Stimulated activated CD4-positive, alpha-beta T cell treated with anti-CD3 and anti-CD28 coated beads, TNF-alpha, amount 100 ng/mL, for 1 hour (primary cell): ENCODE data around the gene KLHL29.

ENCODE experiments used
- DNase-seq, 3 donors: peaks; one replicate each; pipeline ENCODE4 v3.0.0-alpha.2; 2020; ENCODE audit warnings: low read depth in 3 of 3, low spot score in 1 of 3

The KLHL29 gene

GRCh38 chr2:23566241-23567142, 181.5 kb downstream of the KLHL29 start:
- peak in 1 of 3 donors; percentile 3 for DNase-seq

DNA sequence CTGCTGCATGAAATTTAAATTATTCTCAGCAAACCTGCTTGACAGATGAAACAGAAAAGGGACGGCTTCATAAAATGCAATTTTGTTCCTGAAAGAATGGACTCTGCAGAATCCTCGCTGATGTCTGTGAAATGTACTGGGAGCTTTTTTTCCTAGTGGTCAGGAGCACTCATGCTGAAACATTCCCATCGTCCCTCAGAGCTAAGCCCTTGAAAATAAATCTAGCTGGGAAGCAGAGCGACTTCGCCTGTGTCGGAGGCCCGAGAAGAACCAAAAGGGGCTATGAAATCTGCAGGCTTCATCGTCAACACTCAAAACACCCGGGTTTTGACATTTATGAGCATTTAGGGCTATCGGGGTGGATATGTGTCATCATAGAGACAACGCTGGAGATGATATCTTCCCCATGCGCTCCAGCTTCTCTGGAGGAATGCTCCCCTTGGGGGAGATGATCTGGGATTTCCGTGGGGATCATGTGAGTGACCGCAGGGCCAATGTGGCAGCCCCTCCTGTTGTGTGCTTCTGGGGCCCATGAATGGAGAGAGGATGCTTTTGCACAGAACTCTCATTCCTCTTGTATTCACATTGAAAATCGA, 182.3 kb downstream of the KLHL29 start:
- DNase-seq, result no peak

DNA sequence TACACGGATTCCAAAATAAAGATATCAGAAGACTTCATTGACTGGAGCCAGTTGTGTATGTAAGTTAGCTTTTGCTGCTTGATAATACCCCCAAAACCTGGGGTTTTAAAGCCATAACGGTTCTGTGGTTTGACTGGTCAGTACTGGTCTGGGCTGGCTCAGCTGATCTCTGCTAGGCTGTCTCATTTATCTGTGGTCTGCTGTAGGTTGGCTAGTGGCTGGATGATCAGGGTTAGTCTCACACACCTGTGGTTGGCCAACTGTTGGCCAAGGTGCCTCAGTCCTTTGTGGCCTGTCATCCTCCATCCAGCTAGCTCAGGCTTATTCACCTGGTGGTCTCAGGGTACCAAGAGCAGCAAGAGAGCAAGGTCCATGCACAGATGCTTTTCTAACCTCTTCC, 183.2 kb downstream of the KLHL29 start:
- no peak for DNase-seq

DNA sequence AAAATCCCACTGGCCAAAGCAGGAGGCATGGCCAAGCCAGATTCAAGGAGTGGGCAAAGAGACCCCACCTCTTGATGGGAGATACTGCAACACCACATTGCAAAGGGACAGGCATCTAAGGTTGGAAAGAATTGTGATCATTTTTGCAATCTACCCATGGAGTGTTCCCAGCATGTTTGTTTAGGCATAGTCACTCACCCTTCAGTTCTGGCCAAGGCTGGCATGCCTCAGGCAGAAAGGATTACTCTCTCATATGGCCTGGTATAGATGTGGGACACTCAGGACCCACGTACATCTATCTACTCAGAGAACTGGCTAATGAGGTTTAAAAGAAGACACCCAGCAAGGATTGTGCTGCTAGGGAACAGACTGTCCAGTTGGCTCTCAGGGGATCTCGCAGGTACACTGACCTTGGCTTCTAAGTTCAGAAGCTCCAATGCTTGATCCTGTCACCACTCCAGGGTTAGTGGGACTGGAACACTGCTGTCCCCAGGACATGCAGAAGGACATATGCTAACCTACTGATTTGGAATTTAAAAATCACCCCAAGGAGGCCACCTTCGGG, 183.7 kb downstream of the KLHL29 start:
- DNase-seq, result no peak

DNA sequence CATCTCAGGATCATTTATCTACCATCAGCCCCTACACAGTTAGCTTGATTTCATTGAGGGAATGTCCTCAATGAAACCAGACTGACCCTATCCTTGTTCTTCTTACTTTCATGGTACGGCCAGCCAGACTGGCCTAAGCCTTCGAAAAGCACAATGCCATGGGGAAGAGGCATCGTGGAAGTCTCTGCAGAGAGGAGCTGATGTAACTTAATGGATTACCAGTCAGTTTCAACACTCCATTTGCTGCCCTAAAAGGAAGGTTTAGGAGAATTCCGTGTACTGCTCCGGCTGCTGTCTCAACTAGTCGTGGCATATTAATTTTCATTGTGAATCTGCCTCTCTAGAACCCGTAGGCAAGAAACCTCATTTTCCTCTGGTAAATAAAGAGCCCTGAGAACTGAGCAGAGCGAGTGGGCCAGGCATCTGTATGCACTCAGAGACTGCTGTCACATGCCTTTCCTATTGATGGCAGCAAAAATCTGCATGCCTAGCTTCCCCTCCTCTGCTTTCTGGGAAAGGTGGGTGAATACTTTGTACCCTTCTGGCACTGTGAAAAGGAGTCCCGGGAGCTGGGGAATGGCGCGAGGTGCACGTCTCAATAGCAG, 184.9 kb downstream of the KLHL29 start:
- DNase-seq, result no peak

- no peak for DNase-seq
Measured at GRCh38 chr2:23571085-23571484, 186.1 kb downstream of the KLHL29 start.

DNA sequence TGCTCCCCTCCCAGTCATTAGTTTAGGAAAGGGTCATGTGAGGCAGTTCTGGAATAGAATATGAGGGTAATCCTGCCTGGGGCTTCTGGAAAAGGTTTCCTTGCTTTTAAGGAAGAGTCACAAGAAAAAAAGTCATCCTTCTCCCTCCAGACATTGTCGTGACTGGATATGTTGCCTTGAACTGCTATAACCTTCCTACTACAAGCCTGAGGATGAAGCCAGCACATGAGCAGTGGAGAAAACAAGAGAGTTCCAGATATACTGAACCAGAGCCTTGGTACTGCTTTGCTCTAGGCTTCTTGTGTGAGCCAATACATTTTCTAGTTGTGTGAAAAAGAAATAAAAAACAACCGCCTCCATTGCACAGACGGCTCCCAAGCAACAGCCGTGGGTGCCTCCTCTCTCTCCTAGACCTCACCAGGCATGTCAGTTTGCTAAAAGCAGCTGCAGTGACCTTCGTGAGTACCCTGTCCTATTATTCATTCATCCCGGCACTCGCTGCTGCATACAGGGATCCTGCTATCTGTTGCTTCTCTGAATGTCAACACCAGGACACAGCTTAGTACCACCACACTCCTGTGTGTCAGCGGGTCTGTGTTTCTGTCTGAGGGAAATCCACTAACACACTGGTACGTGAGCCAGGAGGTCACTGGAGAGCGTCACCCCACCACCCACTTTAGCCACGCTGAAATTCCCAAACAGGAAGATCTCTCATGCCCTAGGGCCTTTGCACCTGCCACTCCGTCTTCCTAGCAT, 186.7 kb downstream of the KLHL29 start:
- no peak for DNase-seq

GRCh38 chr2:23574919-23575654, 190.1 kb downstream of the KLHL29 start:
- DNase-seq, result no peak

GRCh38 chr2:23578964-23579671, 194.1 kb downstream of the KLHL29 start:
- DNase-seq, result no peak

DNA sequence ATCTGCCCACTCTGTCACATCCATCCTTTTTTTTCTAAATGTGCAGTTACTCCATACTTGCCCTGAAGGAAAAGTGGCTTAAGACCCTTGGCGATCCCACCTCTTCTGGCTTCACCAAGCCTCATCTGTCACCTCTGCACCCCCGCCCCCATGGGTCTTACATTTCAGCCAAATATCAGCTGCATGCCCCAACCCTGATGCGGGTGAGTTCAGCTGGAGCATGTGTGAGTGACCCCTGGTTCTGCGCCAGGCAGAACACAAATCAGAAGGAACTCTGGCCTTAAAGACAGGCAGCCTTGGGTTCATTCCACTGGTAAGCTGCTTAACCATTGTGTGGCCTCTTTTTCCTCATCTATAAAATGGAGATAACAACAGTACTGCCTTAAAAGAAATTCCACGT, 194.7 kb downstream of the KLHL29 start:
- DNase-seq, result no peak

- DNase-seq, result no peak
Measured at GRCh38 chr2:23583467-23583866, 198.5 kb downstream of the KLHL29 start.

DNA sequence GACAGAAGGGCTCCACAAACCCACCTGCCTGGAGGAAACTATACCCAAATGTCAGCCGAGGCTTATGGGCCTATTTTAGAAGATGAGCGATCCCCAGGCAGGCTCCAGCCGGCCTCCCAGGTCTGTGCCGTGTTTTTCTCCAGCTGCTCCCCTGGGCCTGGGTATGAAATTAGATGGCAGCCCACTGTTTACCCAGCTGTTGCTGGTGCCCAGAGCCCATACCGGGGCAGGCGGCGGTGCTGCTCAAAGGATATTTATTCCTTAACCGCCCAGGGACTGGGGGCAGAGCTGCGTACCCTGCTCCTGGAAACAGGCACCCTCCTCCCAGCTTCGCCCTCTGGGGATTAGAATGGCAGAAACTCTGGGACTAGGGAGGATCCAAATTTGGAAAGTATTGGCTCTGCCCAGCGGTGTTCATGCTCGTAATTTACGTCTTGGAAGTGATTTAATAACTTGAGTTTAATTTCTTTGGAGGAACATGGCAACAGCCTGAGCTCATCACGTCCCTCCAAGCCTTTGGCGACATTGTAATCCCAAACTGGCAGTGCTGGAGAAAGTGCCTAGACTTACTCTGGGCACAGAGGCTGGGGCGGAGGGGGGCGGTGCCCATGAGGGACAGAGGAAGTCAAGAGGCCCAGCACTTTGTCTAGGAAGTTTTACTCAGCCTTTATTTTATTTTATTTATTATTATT, 199.2 kb downstream of the KLHL29 start:
- DNase-seq, result no peak

GRCh38 chr2:23585273-23586170, 200.5 kb downstream of the KLHL29 start:
- no peak for DNase-seq

DNA sequence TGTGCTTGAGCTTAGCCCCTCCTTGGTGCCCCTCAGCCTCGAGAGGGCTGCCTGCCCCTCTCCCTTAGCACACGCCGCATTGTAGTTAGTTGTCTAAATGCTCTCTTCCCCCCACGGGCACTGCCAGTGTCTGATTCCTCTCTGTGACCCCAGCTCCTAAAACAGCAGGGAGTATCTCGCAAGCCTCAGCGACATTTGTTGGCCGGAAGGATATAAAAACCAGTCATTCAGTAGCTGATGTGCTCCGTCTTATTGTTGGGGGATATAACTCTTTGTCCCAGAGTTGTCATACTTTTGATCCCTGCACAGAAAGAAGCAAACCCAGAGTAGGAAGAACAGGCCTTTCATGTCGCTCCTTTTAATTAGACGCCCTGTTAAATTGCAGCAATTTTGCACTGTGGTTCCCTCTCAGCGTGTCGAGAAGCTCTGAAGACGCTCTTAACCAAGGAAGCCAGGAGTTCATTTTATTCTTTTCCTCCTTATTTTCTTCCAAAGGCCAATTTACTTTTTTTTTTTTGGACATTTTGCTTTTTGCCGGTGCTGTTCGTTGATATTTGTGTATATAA, 201.8 kb downstream of the KLHL29 start:
- no peak for DNase-seq

DNA sequence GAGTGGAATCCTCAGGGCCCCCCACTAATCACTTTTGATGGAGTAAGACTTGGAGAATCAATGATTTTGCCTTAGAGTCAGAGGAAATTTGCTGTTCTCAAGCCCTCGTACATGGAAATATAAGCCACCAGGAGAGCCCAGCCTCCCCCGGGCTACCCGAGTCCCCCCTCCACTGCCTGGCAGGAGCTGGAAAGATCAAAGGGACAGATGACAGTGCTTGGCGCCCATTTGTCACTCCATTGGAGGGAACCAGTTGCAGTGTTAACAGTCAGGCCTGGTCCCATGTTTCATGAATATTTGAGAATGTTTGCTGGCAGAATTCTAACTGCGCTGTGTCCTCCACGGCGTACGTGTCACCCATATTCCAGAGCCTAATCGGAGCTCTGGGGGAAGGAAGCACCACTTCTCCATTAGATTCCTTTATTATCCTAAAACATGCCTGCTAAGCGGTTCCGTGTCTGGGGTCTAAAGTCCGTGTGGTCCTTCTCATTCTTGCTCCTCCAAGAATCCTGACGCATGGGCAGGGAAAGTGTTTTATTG, 202.4 kb downstream of the KLHL29 start:
- DNase-seq, result no peak

DNA sequence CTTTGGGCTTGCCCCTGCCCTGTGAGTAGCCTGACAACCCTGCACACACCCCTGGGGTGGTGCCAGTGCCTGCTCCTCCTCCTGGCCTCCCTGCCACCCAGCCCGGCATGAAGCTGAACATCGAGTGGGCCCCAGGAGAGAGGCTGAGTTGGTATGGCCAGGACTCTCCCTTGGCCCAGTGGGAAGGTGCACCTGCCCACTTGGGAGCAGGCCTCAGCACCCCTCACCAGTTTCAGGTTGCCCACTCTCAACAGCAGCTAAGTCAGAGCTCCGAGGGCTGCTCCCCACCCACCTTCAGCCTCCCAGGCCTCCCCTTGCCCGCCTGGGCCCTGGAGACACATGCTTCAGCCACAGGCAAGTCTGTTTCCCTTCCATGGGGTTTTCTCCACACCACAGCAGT, 203.1 kb downstream of the KLHL29 start:
- no peak for DNase-seq

DNA sequence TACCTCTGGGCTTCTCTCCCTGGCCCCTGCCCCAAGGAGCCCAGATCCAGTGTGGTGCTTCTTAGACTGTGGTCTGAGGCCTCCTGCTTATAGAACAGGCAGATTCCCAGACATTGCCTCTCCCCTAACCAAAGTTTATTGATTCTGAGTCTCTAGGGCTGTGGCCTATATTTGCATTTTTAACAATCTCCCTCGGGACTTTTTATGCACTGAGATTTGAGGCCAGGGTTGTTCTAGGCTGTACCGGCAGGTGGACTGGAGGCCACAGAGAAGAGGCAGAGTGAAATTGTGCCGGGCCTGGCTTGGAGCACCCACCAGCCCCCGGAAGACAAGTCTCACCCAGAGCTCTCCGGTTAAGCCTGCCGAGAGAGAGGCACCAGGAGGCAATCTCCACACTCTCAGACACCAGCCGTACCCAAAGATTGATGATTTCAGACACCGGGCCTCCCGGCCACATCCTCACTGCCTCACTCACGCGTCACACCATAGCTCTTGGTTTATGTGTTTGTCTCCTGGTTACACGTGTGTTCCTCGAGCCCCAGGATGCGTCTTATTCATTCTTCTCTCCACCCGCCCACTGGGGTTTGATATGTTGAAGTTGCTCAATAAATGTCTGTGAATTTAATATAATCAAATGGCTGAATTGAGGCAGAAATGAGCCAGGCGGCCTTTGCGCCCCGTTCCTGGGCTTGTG, 203.7 kb downstream of the KLHL29 start:
- no peak for DNase-seq
